ENCODE data around the gene ZMAT3.

ZMAT3 gene

GRCh38 chr3:179021119-179021903 is 50.3 kb downstream of the ZMAT3 start:
- no peak for DNase-seq (ENCODE audit: low read depth)

GRCh38 chr3:179020112-179020511 is 51.5 kb downstream of the ZMAT3 start:
- DNase-seq (ENCODE audit: low read depth), result no peak

GRCh38 chr3:179018808-179019207 is 52.8 kb downstream of the ZMAT3 start:
- no peak for DNase-seq (ENCODE audit: low read depth)

- no peak for DNase-seq (ENCODE audit: low read depth)
These were observed 54.5 kb downstream of the ZMAT3 start for GRCh38 chr3:179016979-179017670.

GRCh38 chr3:179015551-179016020 is 56.0 kb downstream of the ZMAT3 start:
- no peak for DNase-seq (ENCODE audit: low read depth)

GRCh38 chr3:179005706-179006105 is 65.9 kb downstream of the ZMAT3 start:
- DNase-seq (ENCODE audit: low read depth), result no peak

- no peak for DNase-seq (ENCODE audit: low read depth)
These were observed 66.4 kb downstream of the ZMAT3 start for GRCh38 chr3:179005213-179005612.

- no peak for DNase-seq (ENCODE audit: low read depth)
These were observed 71.0 kb downstream of the ZMAT3 start for GRCh38 chr3:179000659-179001058.

- no peak for DNase-seq (ENCODE audit: low read depth)
These were observed 71.5 kb downstream of the ZMAT3 start for GRCh38 chr3:179000144-179000543.

GRCh38 chr3:178996399-178996798 is 75.2 kb downstream of the ZMAT3 start:
- DNase-seq (ENCODE audit: low read depth), result no peak

GRCh38 chr3:178990293-178990692 is 81.3 kb downstream of the ZMAT3 start:
- no peak for DNase-seq (ENCODE audit: low read depth)

GRCh38 chr3:178989821-178990220 is 81.8 kb downstream of the ZMAT3 start:
- no peak for DNase-seq (ENCODE audit: low read depth)

GRCh38 chr3:178987745-178988144 is 83.9 kb downstream of the ZMAT3 start:
- no peak for DNase-seq (ENCODE audit: low read depth)

GRCh38 chr3:178986456-178986855 is 85.2 kb downstream of the ZMAT3 start:
- no peak for DNase-seq (ENCODE audit: low read depth)

GRCh38 chr3:178982137-178982536 is 89.5 kb downstream of the ZMAT3 start:
- DNase-seq (ENCODE audit: low read depth), result no peak

GRCh38 chr3:178975320-178975719 is 96.3 kb downstream of the ZMAT3 start:
- no peak for DNase-seq (ENCODE audit: low read depth)

GRCh38 chr3:178971614-178972013 is 100.0 kb downstream of the ZMAT3 start:
- no peak for DNase-seq (ENCODE audit: low read depth)

GRCh38 chr3:178969004-178969700 is 102.5 kb downstream of the ZMAT3 start:
- DNase-seq (ENCODE audit: low read depth), result no peak
